Suppressor macrophage (primary cell): ENCODE measurements around the gene PIN4.
A peak's percentile ranks its signal among the peaks of the same experiment; 100 is the strongest.
"Not testable (repeated sequence)": the region's sequence is repeated elsewhere in the genome, so short reads cannot be mapped to it uniquely, and the experiment has no call there.

ENCODE experiments used
- DNase-seq, 4 experiments: peaks; one replicate each; pipeline ENCODE4 v3.0.0-alpha.2; 2020 to 2022
- total RNA-seq, 17 experiments: gene quantifications; one replicate each; lab custom pipeline; 2026; ENCODE audit warnings: mixed read lengths in 6 of 17, inconsistent platforms in 3 of 17; lab: John Stamatoyannopoulos, UW

The PIN4 gene
- total RNA-seq, result 3.4 to 11.2 (median 6.7) reads per million in 17 experiments

GRCh38 chrX:72181178-72182125 lies at the start of gene PIN4:
Gene PIN4 (plus strand): TSS chrX:72181757. CDS start chrX:72181786, 29 bp downstream.
- peak; percentile 91 to 95 (median 95) for DNase-seq

DNA sequence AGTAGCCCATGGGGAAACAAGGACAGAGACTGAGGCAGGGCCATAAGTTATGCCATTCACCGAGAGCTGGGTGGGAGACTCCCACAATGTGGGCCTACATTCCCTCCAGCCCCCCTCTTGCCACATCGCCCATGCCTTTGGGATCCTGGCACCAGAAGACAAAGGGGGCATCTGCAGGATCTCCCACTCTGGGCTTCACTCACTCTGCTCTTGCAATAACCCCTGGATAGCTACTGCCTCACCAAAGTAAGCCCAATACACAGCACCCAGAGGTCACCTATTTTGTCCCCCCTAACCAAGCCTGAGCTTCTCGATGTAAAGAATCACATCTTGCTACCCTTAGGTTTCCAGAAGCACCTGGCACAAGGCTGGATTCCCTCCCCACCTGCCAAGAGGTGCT lies 49.1 kb upstream of the PIN4 start:
- DNase-seq, result no peak

DNA sequence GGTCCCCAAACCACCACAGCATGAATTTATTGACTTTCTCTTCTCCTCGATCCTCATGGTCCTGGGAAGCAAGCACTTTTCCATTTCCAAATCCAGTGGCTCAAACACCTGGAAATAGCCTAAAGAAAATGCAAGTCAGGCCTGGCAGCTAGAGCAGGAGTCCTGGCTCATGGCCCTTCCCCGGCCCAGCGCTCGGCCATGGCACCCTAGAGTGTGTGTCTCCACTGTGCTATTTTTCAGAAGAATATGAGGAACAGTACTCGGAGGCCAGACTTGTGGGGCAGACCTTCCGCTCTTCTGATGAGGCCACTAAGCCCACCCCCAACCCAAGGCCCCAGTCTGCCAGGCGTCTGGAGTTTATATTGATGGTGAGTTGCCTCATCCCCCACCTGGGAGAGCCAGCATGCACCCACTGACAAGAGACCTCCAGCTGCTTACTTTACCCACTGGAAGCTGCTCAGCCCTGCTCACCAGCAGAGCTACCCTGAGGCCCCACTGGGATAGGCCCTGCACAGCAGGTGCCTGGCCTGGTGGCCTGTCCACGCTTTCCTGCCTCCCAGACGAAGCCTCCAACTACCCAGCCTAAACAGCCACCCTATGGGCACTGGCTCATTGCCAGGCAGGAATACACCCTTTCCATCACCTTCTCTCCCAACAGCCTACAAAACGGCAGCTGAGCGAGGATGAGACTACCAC lies 47.6 kb upstream of the PIN4 start:
- no peak for DNase-seq

DNA sequence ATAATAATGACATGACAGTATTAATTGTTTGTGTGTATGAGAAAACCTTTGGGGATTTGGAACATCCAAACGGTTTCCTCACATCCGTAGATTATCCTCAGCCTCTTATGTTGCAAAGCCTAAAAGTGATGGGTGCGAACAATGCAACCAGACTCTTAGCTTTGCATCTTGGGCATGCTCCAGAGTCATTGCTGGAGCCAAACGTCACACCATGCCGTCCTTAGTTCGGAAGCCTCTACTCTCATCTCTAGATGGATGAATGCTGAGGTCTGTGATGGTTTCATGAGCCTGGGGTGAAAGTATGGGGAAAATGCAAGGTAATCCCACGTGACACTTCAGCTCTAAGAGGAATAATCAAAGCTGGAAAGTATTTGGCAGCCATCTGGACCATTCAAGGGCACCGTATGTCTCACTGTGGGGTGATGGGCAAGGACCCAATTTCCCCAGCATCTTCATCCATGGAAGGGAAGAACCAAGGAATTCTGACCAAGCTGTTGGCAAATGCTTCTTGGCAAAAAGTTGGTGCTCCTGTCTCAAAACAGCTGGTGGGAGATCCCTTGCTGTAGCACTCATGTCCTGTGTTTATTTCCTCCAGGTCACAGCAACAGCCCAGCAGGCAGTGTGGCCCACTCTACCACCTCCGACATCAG lies 43.6 kb upstream of the PIN4 start:
- DNase-seq, result no peak

GRCh38 chrX:72139538-72139937 lies 42.0 kb upstream of the PIN4 start:
- no peak for DNase-seq

DNA sequence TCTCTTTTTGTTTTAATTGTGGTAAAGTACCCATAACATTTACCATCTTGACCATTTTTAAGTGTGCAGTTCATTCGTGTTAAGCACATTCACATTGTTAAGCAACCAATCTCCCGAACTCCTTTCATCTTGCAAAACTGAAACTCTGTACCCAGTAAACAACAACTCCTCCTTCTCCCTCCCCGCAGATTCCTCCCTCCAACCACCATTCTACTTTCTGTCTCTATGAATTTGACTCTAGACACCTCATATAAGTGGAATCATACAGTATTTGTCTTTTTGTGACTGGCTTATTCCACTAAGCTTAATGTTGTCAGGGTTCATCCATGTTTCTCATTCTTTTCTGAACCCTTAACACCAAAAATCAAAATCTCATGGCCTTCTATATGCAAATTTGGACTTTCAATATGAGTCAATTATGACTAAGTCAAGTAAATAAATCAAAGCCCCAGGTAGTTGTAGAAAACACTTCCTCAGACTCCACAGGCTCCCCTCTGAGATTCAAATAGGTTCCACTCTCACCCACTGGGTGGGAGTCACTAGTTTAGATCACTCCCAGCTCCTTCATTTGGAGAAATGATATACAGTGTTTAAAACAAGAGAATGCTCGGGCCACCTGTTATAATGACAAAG lies 40.1 kb upstream of the PIN4 start:
- DNase-seq, result no peak

DNA sequence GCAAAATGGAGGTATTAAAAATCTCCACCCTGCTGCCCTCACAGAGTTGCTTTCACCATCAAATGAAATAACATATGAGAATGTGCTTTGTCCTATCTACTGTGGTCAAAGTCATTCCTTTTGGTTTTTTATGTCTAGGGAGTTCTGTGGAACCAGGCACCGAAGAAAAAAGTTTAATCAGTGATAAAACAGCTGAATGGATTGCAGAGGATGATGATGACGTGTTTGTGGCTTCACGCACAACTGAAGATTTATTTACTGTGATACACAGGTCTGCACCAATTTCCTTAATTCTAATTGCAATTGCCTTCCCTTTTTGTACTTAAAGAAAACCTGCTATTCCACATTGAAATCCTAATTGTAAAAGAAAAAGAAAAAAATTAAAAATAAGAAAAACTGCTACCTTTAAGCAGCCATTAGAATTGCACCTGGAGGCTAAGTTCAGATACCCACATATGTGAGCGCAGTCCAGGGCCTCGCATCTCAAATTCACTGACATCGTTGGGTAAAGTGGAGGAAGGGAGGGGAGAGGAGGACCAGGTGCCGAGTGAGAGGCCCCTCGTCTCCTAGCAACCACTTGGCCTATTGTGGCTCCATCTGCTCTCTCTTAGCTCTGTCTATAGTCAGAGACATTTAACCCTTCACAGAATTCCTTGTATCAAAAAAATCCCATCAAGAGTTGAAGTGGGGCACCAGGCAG lies 39.3 kb upstream of the PIN4 start:
- DNase-seq, result no peak

DNA sequence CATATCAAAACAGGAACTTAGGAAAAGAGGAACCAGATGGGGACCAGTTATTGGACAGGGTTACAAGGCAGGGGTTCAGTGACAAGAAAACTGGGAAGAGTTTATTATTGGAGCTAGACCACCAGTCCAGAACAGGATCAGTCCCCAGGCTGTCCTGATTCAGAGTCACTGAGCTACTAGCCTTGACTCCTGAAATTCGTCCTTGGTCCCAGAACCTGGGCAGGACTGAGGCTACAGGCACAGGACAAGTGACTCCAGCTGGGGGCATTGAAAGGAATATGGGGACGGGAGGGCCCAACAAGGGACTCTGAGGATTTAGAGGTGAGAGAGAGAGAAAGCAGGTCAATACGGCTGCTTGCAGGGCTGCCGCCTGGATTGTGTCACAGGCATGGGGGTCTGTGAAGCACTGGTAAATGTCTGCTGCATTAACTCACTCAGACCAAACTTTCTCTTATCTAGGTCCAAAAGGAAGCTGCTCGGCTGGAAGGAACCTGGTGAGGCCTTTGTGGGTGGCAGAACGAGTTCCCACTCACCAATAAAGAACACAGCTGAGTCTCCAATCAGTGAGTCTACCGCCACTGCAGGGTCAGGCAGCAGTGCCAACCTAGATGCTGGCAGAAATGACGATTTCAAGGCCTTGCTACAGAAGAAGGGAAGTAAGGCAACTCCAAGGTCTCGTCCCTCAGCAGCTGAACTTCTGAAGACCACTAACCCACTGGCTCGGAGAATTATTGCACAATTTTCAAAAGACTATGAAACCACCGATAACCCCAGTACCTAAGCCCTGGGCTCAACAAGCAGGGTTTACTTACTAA lies 38.6 kb upstream of the PIN4 start:
- peak in 2 of 4 experiments; percentile 21 to 26 for DNase-seq

GRCh38 chrX:72143609-72143907 lies 38.0 kb upstream of the PIN4 start:
- DNase-seq, result no peak

DNA sequence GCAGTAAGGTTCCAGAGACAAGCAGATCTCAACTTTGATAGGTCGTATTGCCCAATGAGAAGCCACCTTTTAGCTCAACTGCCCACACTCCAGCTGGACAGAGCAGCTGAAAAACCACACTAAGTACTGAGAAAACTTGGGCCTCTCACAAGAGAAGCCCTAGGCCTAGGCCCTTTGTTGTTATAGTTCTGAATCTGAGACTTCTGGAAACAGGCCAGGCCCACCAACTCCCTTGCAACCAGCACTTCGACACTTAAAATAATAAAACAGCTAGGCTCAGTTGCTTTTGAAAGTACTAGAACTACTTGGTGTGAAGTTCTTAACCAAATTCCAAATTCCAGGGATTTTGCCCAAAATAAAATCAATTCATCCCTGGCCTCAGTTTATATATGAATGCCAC lies 36.4 kb upstream of the PIN4 start:
- DNase-seq, result no peak

GRCh38 chrX:72146527-72146926 lies 35.0 kb upstream of the PIN4 start:
- no peak for DNase-seq

GRCh38 chrX:72158773-72159172 lies 22.8 kb upstream of the PIN4 start:
- DNase-seq, result no peak

DNA sequence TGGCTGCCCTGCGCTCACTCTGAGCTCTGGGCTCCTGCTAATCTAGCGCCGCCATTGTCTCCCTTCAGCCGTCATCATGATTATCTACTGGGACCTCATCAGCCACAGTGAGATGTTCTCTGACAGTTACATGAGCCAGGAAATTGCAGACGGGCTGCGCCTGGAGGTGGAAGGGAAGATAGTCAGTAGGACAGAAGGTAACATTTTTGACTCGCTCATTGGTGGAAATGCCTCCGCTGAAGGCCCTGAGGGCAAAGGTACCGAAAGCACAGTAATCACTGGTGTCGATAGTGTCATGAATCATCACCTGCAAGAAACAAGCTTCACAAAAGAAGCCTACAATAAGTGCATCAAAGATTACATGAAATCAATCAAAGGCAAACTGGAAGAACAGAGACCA lies 21.8 kb upstream of the PIN4 start:
- no peak for DNase-seq

DNA sequence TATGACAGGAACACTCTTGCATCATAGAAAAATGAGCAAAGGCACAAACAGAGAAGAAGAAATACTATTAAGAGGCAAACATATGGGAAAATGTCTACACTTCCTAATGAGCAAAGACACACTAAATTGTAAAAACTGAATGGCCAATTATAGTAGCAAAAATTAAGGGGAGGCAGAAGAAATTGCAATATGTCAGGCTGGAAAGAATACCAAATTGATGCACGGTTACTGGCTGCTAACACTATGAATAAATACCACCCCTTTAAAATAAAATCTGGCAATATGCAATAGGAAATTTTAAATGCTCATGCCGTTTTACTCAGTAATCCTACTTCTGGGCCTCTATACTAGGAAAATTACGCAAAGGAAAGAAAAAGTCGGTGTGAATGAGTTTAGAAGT lies 16.0 kb upstream of the PIN4 start:
- no peak for DNase-seq

DNA sequence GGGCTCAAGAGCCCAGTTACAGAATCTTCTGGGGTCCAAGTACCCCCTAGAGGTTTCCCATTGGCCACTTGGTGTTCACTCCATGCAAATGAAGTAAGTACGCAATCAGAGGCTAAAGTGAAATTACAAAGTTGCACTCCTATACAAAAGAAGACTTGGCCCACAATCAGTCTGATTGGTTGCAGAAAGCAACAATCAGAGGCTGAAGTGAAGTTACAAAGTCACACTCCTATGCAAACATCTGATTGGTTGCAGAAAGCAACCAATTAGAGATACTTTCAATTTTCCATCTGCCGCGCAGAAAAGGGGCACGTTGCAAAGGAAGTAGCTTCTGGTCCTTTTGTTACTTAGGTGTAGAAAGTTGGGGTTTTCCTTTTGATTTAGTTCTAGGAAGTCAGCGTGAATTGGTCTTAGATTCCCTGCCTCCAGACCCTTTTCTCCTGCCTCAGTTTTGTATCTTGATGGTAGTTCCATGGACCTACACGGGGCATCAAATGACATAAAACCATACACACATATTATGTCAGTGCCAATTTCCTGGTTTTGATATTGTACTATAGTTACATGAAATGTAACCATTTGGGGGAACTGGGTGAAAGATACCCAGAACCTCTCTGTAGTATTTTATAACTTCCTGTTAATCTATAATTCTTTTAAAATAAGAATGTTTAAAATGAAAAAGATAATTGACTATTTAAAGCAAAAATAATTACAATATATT lies 12.4 kb upstream of the PIN4 start:
- DNase-seq, result peak; percentile 7 to 56 (median 40)

DNA sequence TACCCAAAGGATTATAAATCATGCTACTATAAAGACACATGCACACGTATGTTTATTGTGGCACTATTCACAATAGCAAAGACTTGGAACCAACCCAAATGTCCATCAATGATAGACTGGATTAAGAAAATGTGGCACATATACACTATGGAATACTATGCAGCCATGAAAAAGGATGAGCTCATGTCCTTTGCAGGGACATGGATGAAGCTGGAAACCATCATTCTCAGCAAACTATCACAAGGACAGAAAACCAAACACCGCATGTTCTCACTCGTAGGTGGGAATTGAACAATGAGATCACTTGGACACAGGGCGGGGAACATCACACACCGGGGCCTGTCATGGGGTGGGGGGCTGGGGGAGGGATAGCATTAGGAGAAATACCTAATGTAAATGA lies 5.3 kb upstream of the PIN4 start:
- DNase-seq, result not testable (repeated sequence)

- DNase-seq, result no peak
These were observed 4.6 kb upstream of the PIN4 start for GRCh38 chrX:72176981-72177380.

DNA sequence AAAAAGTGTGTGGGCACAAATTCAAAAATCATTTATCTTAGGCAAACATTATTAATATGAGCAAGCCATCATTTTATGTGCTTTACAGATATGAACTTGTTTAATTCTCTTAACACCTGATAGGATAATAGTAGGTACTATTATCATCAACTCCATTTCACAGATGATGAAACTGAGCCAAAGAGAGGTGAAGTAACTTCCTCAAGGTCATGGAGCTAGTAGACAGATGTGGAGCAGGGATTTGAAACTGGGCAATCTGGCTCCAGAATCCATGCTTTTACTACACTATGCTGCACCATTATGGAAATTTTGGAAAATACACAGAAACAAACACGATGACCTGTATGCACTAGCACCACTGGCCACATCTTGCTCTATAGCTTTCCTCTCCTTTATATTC lies 1.0 kb upstream of the PIN4 start:
- DNase-seq, result peak in 2 of 4 experiments; percentile 3 to 21

GRCh38 chrX:72182924-72183323 lies 1.4 kb downstream of the PIN4 start:
- DNase-seq, result no peak

- DNase-seq, result no peak
These were observed 20.4 kb downstream of the PIN4 start for GRCh38 chrX:72201836-72202536.
